Thymus (tissue), 11 donors: ENCODE data around the gene SEMA3A. TPM values are rescaled to one million over a fixed set of nuclear protein-coding genes. Genes with fewer than 3 reads are reported as not detected.
"Not testable (repeated sequence)": the region's sequence is repeated elsewhere in the genome, so short reads cannot be mapped to it uniquely, and the experiment has no call there.

Experiments used
- DNase-seq, 9 donors: peaks; one replicate each; pipeline ENCODE4 v3.0.0-alpha.2; 2013; ENCODE audit warnings: low spot score in 9 of 9, low read depth in 6 of 9, missing footprints in 1 of 9
- H3K27ac ChIP-seq, 2 donors: one replicate each; pipeline ENCODE4 v1.5.1; 2013; ENCODE audit warnings: control low read depth in 1 of 2, low read depth in 1 of 2, low read length in 1 of 2, mild to moderate bottlenecking in 1 of 2, moderate library complexity in 1 of 2
- H3K27me3 ChIP-seq, 2 donors: one replicate each; pipeline ENCODE4 v1.5.1; 2013; ENCODE audit warnings: low read length in 1 of 2; ENCODE audit not compliant: control insufficient read depth in 2 of 2, insufficient read depth in 1 of 2
- H3K36me3 ChIP-seq, 2 donors: one replicate each; pipeline ENCODE4 v1.5.1; 2013; ENCODE audit warnings: low read length in 1 of 2, mild to moderate bottlenecking in 1 of 2, moderate library complexity in 1 of 2; ENCODE audit not compliant: control insufficient read depth in 2 of 2, insufficient read depth in 2 of 2
- H3K4me1 ChIP-seq, 2 donors: one replicate each; pipeline ENCODE4 v1.5.1; 2013; ENCODE audit warnings: low read length in 2 of 2; ENCODE audit not compliant: control insufficient read depth in 2 of 2, insufficient read depth in 2 of 2
- H3K4me3 ChIP-seq, 2 donors: one replicate each; pipeline ENCODE4 v1.5.1; 2013; ENCODE audit warnings: low read length in 2 of 2, control low read depth in 1 of 2, mild to moderate bottlenecking in 1 of 2
- H3K9me3 ChIP-seq, 2 donors: one replicate each; pipeline ENCODE4 v1.5.1; 2013; ENCODE audit warnings: low read length in 1 of 2, mild to moderate bottlenecking in 1 of 2; ENCODE audit not compliant: control insufficient read depth in 2 of 2, insufficient read depth in 1 of 2
- WGBS: extraction: QIAGEN DNeasy Blood & Tissue Kit; methylation state at CpG from one replicate; pipeline ENCODE4 v1.1.7; 2013; 5-methylcytosine and 5-hydroxymethylcytosine counted together
- polyA plus RNA-seq: library from polyadenylated mRNA; stranded (reverse); fragments of 200-250 nt; gene quantifications from one replicate; pipeline ENCODE4 v1.2.3, GENCODE V29; 2013
- total RNA-seq: library from RNA; stranded (reverse); fragments of 120-200 nt; gene quantifications from one replicate; pipeline ENCODE4 v1.2.4, GENCODE V29; 2013
- donor health status: healthy.

The SEMA3A gene
- total and polyA plus RNA-seq, 2 donors: 0.27 to 1.0 TPM

GRCh38 chr7:84226759-84227158 lies 32.2 kb upstream of the SEMA3A start:
- no peak overlapping the region for H3K27ac ChIP-seq
- no peak for DNase-seq
- no peak overlapping the region for H3K4me3 ChIP-seq
- H3K36me3 ChIP-seq: no peaks in the 10 kb centered on the region
- H3K27me3 ChIP-seq: no peaks in the 10 kb centered on the region
- H3K4me1 ChIP-seq: no peaks in the 10 kb centered on the region
- H3K9me3 ChIP-seq: no peaks in the 10 kb centered on the region
- WGBS: 97% methylated on average over 2 of the region's 2 CpGs

- Histone ChIP-seq H3K27ac (no peak overlapping the region), H3K9me3 (no peaks in the 10 kb centered on the region), H3K4me1 (no peaks in the 10 kb centered on the region), H3K36me3 (no peaks in the 10 kb centered on the region), H3K27me3 (no peaks in the 10 kb centered on the region), H3K4me3 (no peak overlapping the region)
- WGBS: 93% methylated on average over 2 of the region's 2 CpGs
- DNase-seq: no peak
Measured at GRCh38 chr7:84224505-84224904, 29.9 kb upstream of the SEMA3A start.

GRCh38 chr7:84219310-84219709 lies 24.7 kb upstream of the SEMA3A start:
- Histone ChIP-seq H3K9me3 (no peaks in the 10 kb centered on the region), H3K36me3 (no peaks in the 10 kb centered on the region), H3K27me3 (no peaks in the 10 kb centered on the region), H3K4me1 (no peaks in the 10 kb centered on the region), H3K27ac (no peak overlapping the region), H3K4me3 (no peak overlapping the region)
- WGBS: 95% methylated on average over 2 of the region's 2 CpGs
- DNase-seq: no peak

- DNase-seq: no peak
- H3K36me3 ChIP-seq: no peaks in the 10 kb centered on the region
- no peak overlapping the region for H3K27ac ChIP-seq
- H3K27me3 ChIP-seq: no peaks in the 10 kb centered on the region
- no peaks in the 10 kb centered on the region for H3K9me3 ChIP-seq
- WGBS: 52% methylated on average over 2 of the region's 2 CpGs
- H3K4me3 ChIP-seq: no peak overlapping the region
- no peaks in the 10 kb centered on the region for H3K4me1 ChIP-seq
Measured at GRCh38 chr7:84218681-84219080, 24.1 kb upstream of the SEMA3A start.

- no peaks in the 10 kb centered on the region for H3K27me3 ChIP-seq
- H3K4me3 ChIP-seq: no peak overlapping the region
- no peak overlapping the region for H3K27ac ChIP-seq
- no peaks in the 10 kb centered on the region for H3K4me1 ChIP-seq
- H3K36me3 ChIP-seq: no peaks in the 10 kb centered on the region
- no peaks in the 10 kb centered on the region for H3K9me3 ChIP-seq
- 91% methylated on average over 1 of the region's 1 CpG for WGBS
- DNase-seq: no peak
Measured at GRCh38 chr7:84216472-84216871, 21.9 kb upstream of the SEMA3A start.

- H3K4me1 ChIP-seq, DNase-seq, H3K27ac ChIP-seq, H3K9me3 ChIP-seq, H3K36me3 ChIP-seq, H3K4me3 ChIP-seq, H3K27me3 ChIP-seq: not testable (repeated sequence)
- WGBS: 94% methylated on average over 6 of the region's 6 CpGs
Measured at GRCh38 chr7:84214757-84215156, 20.2 kb upstream of the SEMA3A start.

GRCh38 chr7:84210301-84210700 lies 15.7 kb upstream of the SEMA3A start:
- Histone ChIP-seq H3K36me3 (no peaks in the 10 kb centered on the region), H3K27me3 (no peaks in the 10 kb centered on the region), H3K4me1 (no peaks in the 10 kb centered on the region), H3K9me3 (no peaks in the 10 kb centered on the region), H3K4me3 (no peak overlapping the region), H3K27ac (no peak overlapping the region)
- WGBS: 96% methylated on average over 3 of the region's 3 CpGs
- no peak for DNase-seq

- no peaks in the 10 kb centered on the region for H3K36me3 ChIP-seq
- no peak for DNase-seq
- H3K27me3 ChIP-seq: no peaks in the 10 kb centered on the region
- H3K4me1 ChIP-seq: no peaks in the 10 kb centered on the region
- H3K9me3 ChIP-seq: no peaks in the 10 kb centered on the region
- WGBS: 94% methylated on average over 1 of the region's 1 CpG
- H3K27ac ChIP-seq: no peak overlapping the region
- no peak overlapping the region for H3K4me3 ChIP-seq
Measured at GRCh38 chr7:84209006-84209405, 14.4 kb upstream of the SEMA3A start.

GRCh38 chr7:84207615-84208014 lies 13.0 kb upstream of the SEMA3A start:
- no peaks in the 10 kb centered on the region for H3K9me3 ChIP-seq
- DNase-seq: no peak
- H3K27ac ChIP-seq: no peak overlapping the region
- H3K4me3 ChIP-seq: no peak overlapping the region
- 95% methylated on average over 2 of the region's 2 CpGs for WGBS
- H3K36me3 ChIP-seq: no peaks in the 10 kb centered on the region
- H3K4me1 ChIP-seq: no peaks in the 10 kb centered on the region
- no peaks in the 10 kb centered on the region for H3K27me3 ChIP-seq

GRCh38 chr7:84207025-84207424 lies 12.4 kb upstream of the SEMA3A start:
- no peak overlapping the region for H3K4me3 ChIP-seq
- 85% methylated on average over 2 of the region's 2 CpGs for WGBS
- no peak overlapping the region for H3K27ac ChIP-seq
- no peaks in the 10 kb centered on the region for H3K36me3 ChIP-seq
- H3K9me3 ChIP-seq: no peaks in the 10 kb centered on the region
- DNase-seq: no peak
- no peaks in the 10 kb centered on the region for H3K4me1 ChIP-seq
- no peaks in the 10 kb centered on the region for H3K27me3 ChIP-seq
